Measurements from ENCODE around the gene DCAF10. TPM values are rescaled to one million over a fixed set of nuclear protein-coding genes. Genes with fewer than 3 reads are reported as not detected.
A peak's percentile ranks its signal among the peaks of the same experiment; 100 is the strongest.

DCAF10 gene
- total RNA-seq, 2 donors from 2014 or later = 27.2 to 27.6 TPM

DNA sequence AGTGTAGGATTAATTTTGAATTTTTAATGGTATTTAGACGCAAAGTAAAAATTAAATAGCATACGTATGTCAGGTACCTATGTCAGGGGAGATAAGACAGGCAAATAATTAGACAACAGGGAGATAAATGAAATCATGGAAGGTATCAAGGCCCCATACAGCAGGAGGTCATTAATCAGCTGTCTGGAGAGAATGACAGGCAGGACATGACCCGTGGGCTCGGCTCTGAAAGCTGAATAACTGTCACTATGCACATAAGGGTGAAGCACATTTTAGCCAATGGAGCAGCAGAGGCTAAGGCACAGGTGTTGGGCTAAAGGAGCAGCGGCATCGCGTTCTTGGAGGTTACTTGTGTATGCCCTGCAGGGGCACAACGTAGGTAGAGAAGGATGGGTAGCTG, 91.5 kb downstream of the DCAF10 start:
- Mint-ChIP-seq H3K9me3 (no peaks in the 10 kb centered on the region), H3K27ac (peak overlapping the region; percentile 70), H3K27me3 (ENCODE audit: low read depth) (no peaks in the 10 kb centered on the region), H3K4me1 (ENCODE audit: low read depth) (no peaks in the 10 kb centered on the region), H3K4me3 (no peak overlapping the region), H3K36me3 (ENCODE audit: insufficient read depth in 2 of 2) (peaks cover 4 to 21% of the 10 kb centered on the region in 2 donors)
- DNase-seq (no peak), ATAC-seq (replicated peaks in 1 of 2) (no peak)

DNA sequence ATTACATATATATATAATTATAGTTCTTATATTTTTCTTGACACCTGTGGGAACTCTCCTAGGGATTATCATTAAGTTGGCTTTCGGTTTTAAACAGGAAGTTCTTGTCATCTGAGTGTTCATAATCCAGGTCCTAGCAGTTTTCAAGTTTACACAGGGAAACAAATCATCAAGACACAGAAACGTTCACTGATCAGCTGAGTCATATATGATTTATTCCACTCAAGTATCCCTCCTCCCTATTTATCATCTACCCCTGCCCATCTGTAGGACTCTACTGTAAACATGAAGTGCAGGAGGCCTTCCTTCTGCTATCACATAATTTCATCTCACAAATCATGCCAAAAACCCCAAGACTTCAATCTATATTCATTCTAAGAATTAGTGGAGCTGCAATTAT, 97.1 kb downstream of the DCAF10 start:
- H3K36me3 Mint-ChIP-seq (ENCODE audit: insufficient read depth in 2 of 2) = peaks cover 2 to 30% of the 10 kb centered on the region in 2 donors
- peaks cover 16% of the 10 kb centered on the region for H3K4me1 Mint-ChIP-seq (ENCODE audit: low read depth)
- H3K9me3 Mint-ChIP-seq = no peaks in the 10 kb centered on the region
- no peak overlapping the region for H3K4me3 Mint-ChIP-seq
- no peak for ATAC-seq (replicated peaks in 1 of 2)
- DNase-seq = no peak
- no peak overlapping the region for H3K27ac Mint-ChIP-seq
- H3K27me3 Mint-ChIP-seq (ENCODE audit: low read depth) = no peaks in the 10 kb centered on the region

DNA sequence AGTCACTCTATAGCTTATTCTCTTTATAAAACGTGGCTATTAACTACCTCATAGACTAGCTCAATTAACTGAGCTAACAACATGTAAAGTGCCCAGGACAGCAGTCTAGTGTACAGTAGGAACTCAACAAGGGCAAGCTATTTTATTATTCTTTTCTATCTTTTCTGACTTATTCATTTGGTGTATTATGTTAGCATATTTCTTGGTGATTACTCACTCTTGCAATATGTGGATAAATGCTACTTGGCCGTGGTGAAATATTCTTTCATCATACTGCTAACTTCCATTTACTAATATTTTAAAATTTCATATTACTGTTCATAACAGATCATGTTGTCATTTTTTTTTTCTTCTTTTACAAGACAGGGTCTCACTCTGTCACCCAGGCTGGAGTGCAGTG, 98.4 kb downstream of the DCAF10 start:
- ATAC-seq (replicated peaks in 1 of 2) (no peak), DNase-seq (no peak)
- Mint-ChIP-seq H3K4me3 (no peak overlapping the region), H3K4me1 (ENCODE audit: low read depth) (peaks cover 21% of the 10 kb centered on the region), H3K27ac (no peak overlapping the region), H3K36me3 (ENCODE audit: insufficient read depth in 2 of 2) (peaks cover 0 to 30% of the 10 kb centered on the region in 2 donors), H3K9me3 (no peaks in the 10 kb centered on the region), H3K27me3 (ENCODE audit: low read depth) (no peaks in the 10 kb centered on the region)

GRCh38 chr9:37902131-37902530, 101.5 kb downstream of the DCAF10 start:
- Mint-ChIP-seq H3K36me3 (ENCODE audit: insufficient read depth in 2 of 2) (peaks cover 0 to 15% of the 10 kb centered on the region in 2 donors), H3K4me1 (ENCODE audit: low read depth) (peaks cover 30% of the 10 kb centered on the region), H3K27ac (no peak overlapping the region), H3K4me3 (peak overlapping the region in 1 of 2 donors; percentile 92), H3K27me3 (ENCODE audit: low read depth) (no peaks in the 10 kb centered on the region), H3K9me3 (no peaks in the 10 kb centered on the region)
- ATAC-seq (replicated peaks in 1 of 2) = no peak
- no peak for DNase-seq

DNA sequence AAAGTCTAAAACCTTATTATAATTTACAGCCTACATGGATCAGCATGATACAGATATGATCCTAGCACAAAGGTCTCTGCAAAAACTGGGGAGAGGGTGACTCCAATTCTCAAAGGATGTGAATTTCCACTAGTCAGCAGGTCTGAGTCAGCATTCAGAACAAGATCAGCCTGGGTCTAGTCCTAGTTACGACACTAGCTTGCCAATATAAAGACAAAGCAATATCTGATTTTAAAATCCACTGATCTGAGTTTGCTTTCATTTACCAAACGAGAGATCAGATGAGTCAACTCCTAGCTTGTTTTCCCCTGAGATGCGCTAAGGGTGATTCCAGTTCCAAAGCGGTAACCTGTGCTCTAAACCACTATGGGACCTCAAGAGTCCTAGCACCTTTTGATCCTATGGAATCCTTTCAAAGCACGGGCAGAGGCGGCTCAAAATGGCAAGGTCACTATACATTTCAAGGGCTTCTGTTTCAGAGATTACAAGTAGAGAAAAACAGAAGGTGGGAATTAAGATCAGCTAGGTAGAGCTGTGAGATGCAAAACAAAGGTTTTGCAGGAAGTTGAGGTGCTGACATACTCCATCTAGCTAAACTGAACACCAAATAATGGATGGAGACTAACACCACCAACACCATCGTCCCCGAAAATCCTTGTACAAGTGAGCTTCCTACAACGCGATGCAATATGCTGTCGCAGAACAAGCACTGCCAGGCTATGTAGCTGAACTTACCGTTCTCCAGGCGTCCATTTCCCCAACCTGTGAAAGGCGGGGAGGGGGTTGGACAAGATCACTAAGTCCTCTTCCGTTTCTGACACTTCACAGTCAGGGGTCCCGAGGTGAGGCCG, 102.4 kb downstream of the DCAF10 start:
- no peak for DNase-seq

DNA sequence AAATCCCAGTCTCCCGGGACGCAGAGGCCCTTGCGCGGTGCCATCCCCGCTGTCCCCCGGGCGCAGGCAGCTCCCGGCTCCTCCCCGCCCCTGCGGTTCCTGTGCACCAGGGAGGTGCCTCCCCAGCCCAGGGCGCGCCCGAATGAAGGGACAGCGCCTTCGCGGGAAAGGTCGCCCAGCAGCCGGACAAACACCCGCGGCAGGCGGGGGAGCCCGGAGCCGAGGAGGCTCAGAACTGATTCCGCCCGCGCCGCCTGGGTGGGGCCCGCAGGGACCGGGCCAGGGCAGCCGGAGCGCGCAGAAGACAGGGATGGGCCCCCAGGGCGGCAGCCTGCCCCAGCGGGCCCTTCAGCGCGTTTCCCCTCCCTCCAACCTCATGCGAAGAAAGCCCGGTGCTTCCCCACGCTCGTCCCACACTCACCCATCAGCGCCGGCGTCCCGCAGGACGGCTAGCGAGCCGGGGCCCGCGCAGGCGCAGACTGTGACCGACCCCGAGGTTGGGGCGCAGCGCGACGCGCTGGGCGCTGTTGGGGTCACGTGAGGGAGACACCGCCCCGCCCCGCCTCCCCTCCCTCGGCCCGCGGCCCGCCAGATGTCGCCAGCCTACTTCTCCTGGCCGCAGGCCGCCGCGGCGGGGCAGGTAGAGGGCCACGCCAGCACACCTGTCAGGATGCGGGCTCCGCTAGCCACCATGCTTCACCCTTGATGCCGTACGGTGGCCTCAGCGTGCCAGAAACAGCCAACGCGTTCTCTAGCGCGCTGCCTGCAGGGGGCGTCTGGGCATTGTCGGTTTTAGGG, 103.2 kb downstream of the DCAF10 start, which contains the start of gene SLC25A51:
TSS of gene SLC25A51 (minus strand) at position 481 of the 798 bp plus-strand sequence. CDS start 15,577 bp downstream, outside the sequence.
- DNase-seq (peak; percentile 95 to 96), ATAC-seq (replicated peaks in 1 of 2) (peak; percentile 85 to 89)
- Mint-ChIP-seq H3K9me3 (no peaks in the 10 kb centered on the region), H3K36me3 (ENCODE audit: insufficient read depth in 2 of 2) (peaks cover 0 to 10% of the 10 kb centered on the region in 2 donors), H3K27me3 (ENCODE audit: low read depth) (no peaks in the 10 kb centered on the region), H3K4me1 (ENCODE audit: low read depth) (peaks cover 30% of the 10 kb centered on the region), H3K4me3 (peak within 1 kb of the TSS; percentile 86 to 92), H3K27ac (peak within 1 kb of the TSS; percentile 96)

More for the DNA sequence above, 102.4 kb downstream of the DCAF10 start:
- Mint-ChIP-seq H3K4me3 (peak overlapping the region; percentile 86 to 92), H3K27ac (peak overlapping the region; percentile 88), H3K4me1 (ENCODE audit: low read depth) (peaks cover 30% of the 10 kb centered on the region), H3K36me3 (ENCODE audit: insufficient read depth in 2 of 2) (peaks cover 0 to 11% of the 10 kb centered on the region in 2 donors), H3K9me3 (no peaks in the 10 kb centered on the region), H3K27me3 (ENCODE audit: low read depth) (no peaks in the 10 kb centered on the region)
- peak; percentile 3 to 27 for ATAC-seq (replicated peaks in 1 of 2)

GRCh38 chr9:37904445-37905130, 104.0 kb downstream of the DCAF10 start:
- Mint-ChIP-seq H3K4me1 (ENCODE audit: low read depth) (peaks cover 30% of the 10 kb centered on the region), H3K27me3 (ENCODE audit: low read depth) (no peaks in the 10 kb centered on the region), H3K27ac (peak overlapping the region; percentile 96), H3K9me3 (no peaks in the 10 kb centered on the region), H3K4me3 (peak overlapping the region; percentile 86 to 92), H3K36me3 (ENCODE audit: insufficient read depth in 2 of 2) (peaks cover 0 to 3% of the 10 kb centered on the region in 2 donors)
- DNase-seq (peak in 1 of 2 donors; percentile 10), ATAC-seq (replicated peaks in 1 of 2) (no peak)

- H3K27me3 Mint-ChIP-seq (ENCODE audit: low read depth) = no peaks in the 10 kb centered on the region
- DNase-seq = no peak
- H3K9me3 Mint-ChIP-seq = no peaks in the 10 kb centered on the region
These were observed 104.5 kb downstream of the DCAF10 start for GRCh38 chr9:37905131-37905505.

DNA sequence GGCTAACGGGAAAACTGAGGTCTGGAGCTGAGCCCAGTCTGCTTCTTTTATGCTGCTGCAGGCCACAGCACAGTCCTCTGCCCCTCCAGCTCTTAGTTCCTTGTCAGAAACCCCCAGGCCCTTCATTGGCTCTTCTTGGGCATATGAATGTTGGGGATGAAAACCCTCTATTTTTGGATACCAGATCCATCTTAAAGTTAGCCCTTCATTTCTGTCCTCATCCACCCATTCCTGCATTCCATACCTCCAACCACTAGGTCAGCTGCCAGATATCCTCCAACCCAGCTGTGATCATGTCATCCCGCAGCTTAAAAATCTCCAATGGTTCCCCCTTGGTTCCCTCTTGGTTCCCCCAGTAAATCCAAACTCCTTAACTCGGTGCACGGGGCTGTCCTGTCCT, 105.2 kb downstream of the DCAF10 start:
- Mint-ChIP-seq H3K36me3 (ENCODE audit: insufficient read depth in 2 of 2) (peaks cover 0 to 1% of the 10 kb centered on the region in 2 donors), H3K27ac (no peak overlapping the region), H3K9me3 (no peaks in the 10 kb centered on the region), H3K4me1 (ENCODE audit: low read depth) (peaks cover 28% of the 10 kb centered on the region), H3K4me3 (peak overlapping the region in 1 of 2 donors; percentile 9), H3K27me3 (ENCODE audit: low read depth) (no peaks in the 10 kb centered on the region)
- DNase-seq (no peak), ATAC-seq (replicated peaks in 1 of 2) (no peak)

More at GRCh38 chr9:37905131-37905505, 104.5 kb downstream of the DCAF10 start:
- ATAC-seq (replicated peaks in 1 of 2) = no peak
- peaks cover 30% of the 10 kb centered on the region for H3K4me1 Mint-ChIP-seq (ENCODE audit: low read depth)
- H3K27ac Mint-ChIP-seq = no peak overlapping the region
- peaks cover 0 to 3% of the 10 kb centered on the region in 2 donors for H3K36me3 Mint-ChIP-seq (ENCODE audit: insufficient read depth in 2 of 2)
- H3K4me3 Mint-ChIP-seq = peak overlapping the region; percentile 28 to 86

- H3K9me3 Mint-ChIP-seq = no peaks in the 10 kb centered on the region
- ATAC-seq (replicated peaks in 1 of 2) (no peak), DNase-seq (no peak)
- peaks cover 26% of the 10 kb centered on the region for H3K4me1 Mint-ChIP-seq (ENCODE audit: low read depth)
- peak overlapping the region in 1 of 2 donors; percentile 9 for H3K4me3 Mint-ChIP-seq
- H3K27ac Mint-ChIP-seq = no peak overlapping the region
- no peaks in the 10 kb centered on the region for H3K36me3 Mint-ChIP-seq (ENCODE audit: insufficient read depth in 2 of 2)
- H3K27me3 Mint-ChIP-seq (ENCODE audit: low read depth) = no peaks in the 10 kb centered on the region
These were observed 106.0 kb downstream of the DCAF10 start for GRCh38 chr9:37906312-37907239.

GRCh38 chr9:37908283-37908682, 107.7 kb downstream of the DCAF10 start:
- DNase-seq (no peak), ATAC-seq (replicated peaks in 1 of 2) (no peak)
- Mint-ChIP-seq H3K9me3 (no peaks in the 10 kb centered on the region), H3K4me1 (ENCODE audit: low read depth) (peaks cover 10% of the 10 kb centered on the region), H3K4me3 (no peak overlapping the region), H3K27me3 (ENCODE audit: low read depth) (no peaks in the 10 kb centered on the region), H3K36me3 (ENCODE audit: insufficient read depth in 2 of 2) (no peaks in the 10 kb centered on the region), H3K27ac (no peak overlapping the region)

DNA sequence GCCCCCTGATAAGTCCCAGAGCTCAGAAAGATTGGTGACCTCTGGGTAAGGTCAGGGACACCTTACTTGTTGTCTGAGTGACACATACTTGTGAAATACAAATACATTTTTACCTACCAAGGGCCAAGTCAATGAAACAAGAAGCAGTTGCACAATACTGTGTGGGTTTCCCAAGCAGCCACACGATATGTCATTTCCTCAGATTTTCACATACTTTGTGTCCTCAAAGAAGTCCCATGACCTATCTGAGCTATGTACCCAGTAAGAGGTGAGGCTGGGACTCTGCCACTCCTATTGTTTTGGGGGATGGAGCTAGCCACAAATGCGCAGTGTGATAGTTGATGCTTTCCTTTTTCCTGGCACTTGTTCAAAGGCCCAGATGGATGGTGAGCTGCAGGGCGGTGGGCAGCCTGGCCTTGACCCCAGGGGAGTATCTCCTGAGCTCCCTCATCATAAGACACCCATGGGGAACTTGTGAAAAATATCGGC, 108.1 kb downstream of the DCAF10 start:
- H3K27ac Mint-ChIP-seq = no peak overlapping the region
- H3K27me3 Mint-ChIP-seq (ENCODE audit: low read depth) = no peaks in the 10 kb centered on the region
- H3K9me3 Mint-ChIP-seq = no peaks in the 10 kb centered on the region
- ATAC-seq (replicated peaks in 1 of 2) (no peak), DNase-seq (no peak)
- no peak overlapping the region for H3K4me3 Mint-ChIP-seq
- no peaks in the 10 kb centered on the region for H3K36me3 Mint-ChIP-seq (ENCODE audit: insufficient read depth in 2 of 2)
- H3K4me1 Mint-ChIP-seq (ENCODE audit: low read depth) = peaks cover 14% of the 10 kb centered on the region

Measured in activated T-cell treated with anti-CD3 and anti-CD28 coated beads, Interleukin-2, amount 50 U/mL, for 72 hours (primary cell).